ENCODE results near the gene XPO6.

Gene XPO6

DNA sequence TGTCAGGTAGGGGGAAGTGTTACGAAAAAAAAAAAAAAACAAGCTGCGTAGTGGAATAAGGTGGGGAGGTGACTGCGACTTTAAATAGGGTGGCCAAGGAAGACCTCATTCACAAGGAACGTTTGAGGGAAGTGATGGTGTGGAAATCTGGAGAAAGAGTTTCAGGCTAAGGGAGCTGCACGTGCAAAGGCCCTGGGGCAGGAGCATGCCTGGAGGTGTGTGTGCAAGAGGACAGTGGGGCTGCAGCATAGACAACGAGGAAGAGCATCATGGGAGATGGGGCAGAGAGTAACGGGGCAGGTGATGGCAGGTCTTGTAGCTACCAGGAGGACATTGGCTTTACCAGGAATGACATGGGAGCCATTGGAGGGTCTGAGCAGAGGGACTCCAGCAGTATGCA lies 160.3 kb downstream of the XPO6 start:
- Histone ChIP-seq H3K9ac (ENCODE audit: low read depth, low read length, poor library complexity, severe bottlenecking) (no peak overlapping the region), H3F3A (ENCODE audit: low read depth) (no peaks in the 10 kb centered on the region), H3K4me3 (ENCODE audit: low read length, poor library complexity, severe bottlenecking) (no peak overlapping the region), H3K9me2 (replicated peaks; ENCODE audit: low read depth, low read length) (no peaks in the 10 kb centered on the region), H3K4me2 (ENCODE audit: low read depth, low read length, poor library complexity, severe bottlenecking) (no peak overlapping the region), H3K4me1 (ENCODE audit: insufficient read depth, low read length, poor library complexity, severe bottlenecking) (no peaks in the 10 kb centered on the region), H3K27me3 (ENCODE audit: insufficient read depth, low read length, poor library complexity, severe bottlenecking) (no peaks in the 10 kb centered on the region), H3K79me2 (ENCODE audit: insufficient read depth, low read length) (no peaks in the 10 kb centered on the region), H3K36me3 (ENCODE audit: insufficient read depth, low read length) (no peaks in the 10 kb centered on the region), H3K9me3 (ENCODE audit: insufficient read depth, low read depth, low read length) (no peaks in the 10 kb centered on the region), H4K20me1 (ENCODE audit: insufficient read depth, low read length, poor library complexity, severe bottlenecking) (no peaks in the 10 kb centered on the region), H2AFZ (ENCODE audit: low read length) (no peak overlapping the region)
- TF ChIP-seq, protein P1, sequence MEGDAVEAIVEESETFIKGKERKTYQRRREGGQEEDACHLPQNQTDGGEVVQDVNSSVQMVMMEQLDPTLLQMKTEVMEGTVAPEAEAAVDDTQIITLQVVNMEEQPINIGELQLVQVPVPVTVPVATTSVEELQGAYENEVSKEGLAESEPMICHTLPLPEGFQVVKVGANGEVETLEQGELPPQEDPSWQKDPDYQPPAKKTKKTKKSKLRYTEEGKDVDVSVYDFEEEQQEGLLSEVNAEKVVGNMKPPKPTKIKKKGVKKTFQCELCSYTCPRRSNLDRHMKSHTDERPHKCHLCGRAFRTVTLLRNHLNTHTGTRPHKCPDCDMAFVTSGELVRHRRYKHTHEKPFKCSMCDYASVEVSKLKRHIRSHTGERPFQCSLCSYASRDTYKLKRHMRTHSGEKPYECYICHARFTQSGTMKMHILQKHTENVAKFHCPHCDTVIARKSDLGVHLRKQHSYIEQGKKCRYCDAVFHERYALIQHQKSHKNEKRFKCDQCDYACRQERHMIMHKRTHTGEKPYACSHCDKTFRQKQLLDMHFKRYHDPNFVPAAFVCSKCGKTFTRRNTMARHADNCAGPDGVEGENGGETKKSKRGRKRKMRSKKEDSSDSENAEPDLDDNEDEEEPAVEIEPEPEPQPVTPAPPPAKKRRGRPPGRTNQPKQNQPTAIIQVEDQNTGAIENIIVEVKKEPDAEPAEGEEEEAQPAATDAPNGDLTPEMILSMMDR (conservative IDR thresholded peaks at IDR 0.05; ENCODE audit: low read length) = no peak
- TF ChIP-seq EZH2phosphoT487 (IDR thresholded peaks at IDR 0.05; ENCODE audit: borderline replicate concordance) = no peak
